NCI-H1092 (cell line): ENCODE results near the gene GASK1A.
"Not testable (repeated sequence)": the region's sequence is repeated elsewhere in the genome, so short reads cannot be mapped to it uniquely, and the experiment has no call there.

ENCODE experiments used
- DNase-seq: peaks from one replicate; lab custom pipeline; 2025; lab: John Stamatoyannopoulos, UW

GASK1A gene

DNA sequence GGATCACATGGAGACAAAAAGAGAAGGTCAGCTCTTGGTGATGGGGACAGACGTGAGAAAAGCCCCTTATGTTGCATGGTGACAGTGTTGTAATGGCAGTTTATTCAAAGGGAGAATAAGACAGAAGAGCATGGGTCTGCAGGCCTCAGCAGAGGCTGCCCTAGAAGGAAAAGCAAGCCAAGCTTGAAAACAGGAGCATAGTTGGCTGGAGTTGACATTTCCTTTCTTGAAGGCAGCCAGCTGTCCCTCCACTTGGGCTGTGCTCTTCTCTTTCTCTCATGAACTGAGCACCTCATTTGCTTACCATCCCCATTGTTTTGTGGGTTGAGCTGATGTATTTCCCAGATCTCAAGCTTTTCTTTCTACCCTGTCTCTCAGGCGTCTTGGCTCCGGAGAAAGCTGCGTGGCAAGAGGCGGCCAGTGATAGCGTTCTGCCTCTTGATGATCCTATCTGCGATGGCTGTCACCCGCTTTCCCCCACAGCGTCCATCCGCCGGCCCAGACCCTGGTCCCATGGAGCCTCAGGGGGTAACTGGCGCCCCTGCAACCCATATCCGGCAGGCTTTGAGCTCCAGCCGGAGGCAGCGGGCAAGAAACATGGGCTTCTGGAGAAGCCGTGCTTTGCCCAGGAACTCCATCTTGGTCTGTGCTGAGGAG, 52.9 kb downstream of the GASK1A start:
- no peak for DNase-seq

DNA sequence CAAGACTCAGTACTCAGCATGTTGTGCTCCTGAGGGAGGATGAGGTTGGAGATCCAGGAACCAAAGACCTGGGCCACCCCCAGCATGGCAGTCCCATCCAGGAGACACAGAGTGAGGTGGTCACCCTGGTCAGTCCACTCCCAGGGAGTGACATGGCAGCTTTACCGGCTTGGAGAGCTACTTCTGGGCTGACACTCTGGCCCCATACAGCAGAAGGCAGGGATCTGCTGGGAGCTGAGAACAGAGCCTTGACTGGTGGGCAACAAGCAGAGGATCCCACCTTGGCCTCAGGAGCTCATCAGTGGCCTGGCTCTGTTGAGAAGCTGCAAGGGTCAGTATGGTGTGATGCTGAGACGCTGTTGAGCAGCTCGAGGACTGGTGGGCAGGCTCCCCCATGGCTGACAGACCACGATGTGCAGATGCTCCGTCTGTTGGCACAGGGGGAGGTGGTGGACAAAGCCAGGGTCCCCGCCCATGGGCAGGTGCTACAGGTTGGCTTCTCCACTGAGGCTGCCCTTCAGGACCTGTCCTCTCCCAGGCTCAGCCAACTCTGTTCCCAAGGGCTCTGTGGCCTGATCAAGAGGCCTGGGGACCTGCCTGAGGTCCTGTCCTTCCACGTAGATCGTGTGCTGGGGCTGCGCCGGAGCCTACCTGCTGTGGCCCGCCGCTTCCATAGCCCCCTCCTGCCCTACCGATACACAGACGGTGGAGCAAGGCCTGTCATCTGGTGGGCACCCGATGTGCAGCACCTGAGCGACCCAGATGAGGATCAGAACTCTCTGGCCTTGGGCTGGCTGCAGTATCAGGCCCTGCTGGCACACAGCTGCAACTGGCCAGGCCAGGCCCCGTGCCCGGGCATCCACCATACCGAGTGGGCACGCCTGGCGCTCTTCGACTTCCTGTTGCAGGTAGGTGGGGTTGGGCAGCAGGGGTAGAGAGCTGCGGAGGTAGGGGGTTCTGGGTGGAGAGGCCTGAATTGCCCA, 53.8 kb downstream of the GASK1A start:
- DNase-seq: no peak

DNA sequence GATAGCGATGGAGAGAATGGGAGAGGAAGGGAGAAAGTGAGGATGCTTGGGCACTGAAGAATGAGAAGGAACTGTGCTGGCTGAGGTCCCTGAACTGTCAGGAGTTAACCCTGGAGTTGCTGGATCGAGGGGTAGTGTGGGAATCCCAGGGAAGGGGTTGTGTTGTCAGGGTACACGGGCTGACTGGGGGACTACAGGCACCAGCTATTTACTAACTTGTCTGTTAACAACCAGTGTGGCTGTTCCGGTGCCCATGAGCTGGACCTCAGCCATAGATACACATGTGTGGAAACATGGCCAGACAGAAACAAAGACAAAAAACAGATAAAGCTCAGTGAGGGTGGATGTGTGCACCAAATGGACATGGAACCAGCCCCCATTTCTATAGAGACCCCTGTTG, 55.1 kb downstream of the GASK1A start:
- DNase-seq: no peak

DNA sequence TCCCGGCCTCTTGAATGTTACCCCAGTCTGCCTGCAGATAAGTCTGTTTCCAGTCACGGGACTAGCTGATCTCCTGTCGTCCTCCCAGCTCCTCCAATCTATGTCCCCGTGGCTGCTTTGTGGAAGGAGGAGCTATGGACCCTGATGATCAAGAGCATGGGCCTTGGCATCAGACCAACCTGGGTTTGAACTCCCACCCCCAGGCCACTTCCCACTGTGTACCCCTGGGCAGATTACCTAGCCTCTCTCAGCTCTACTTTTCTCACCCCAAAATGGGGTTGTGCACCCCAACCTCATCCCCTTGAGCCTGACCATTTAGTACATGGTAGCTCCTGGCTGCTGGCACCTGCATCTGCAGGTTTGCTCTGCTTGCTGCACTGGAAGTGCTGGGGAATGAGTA, 55.8 kb downstream of the GASK1A start:
- no peak for DNase-seq

DNA sequence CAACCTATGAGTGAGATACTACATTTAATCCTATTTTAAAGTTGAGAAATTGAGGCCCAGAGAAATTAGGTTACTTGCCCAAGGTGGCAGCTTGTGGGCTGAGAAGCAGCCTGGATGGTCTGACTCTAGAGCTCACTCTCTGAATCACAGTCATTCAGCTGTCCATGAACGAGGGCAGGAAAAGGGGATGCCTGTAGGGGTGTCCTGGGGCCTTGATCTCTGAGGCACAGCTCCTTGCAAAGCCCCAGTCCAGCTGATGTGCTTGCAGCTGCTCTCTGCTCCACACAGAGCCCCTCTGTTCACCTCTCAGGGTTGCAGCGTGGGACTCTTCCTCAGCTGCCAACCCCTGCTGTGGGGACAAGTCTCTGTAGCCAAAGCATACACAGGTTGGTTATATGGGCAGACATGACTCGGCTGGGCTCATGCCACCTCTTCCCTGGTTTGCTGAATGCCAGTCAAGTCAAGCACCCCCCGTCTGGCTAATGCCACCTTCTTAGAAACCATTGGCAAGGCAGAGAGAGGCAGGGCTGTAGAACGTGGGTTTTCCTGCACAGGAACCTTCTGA, 56.8 kb downstream of the GASK1A start:
- no peak for DNase-seq

DNA sequence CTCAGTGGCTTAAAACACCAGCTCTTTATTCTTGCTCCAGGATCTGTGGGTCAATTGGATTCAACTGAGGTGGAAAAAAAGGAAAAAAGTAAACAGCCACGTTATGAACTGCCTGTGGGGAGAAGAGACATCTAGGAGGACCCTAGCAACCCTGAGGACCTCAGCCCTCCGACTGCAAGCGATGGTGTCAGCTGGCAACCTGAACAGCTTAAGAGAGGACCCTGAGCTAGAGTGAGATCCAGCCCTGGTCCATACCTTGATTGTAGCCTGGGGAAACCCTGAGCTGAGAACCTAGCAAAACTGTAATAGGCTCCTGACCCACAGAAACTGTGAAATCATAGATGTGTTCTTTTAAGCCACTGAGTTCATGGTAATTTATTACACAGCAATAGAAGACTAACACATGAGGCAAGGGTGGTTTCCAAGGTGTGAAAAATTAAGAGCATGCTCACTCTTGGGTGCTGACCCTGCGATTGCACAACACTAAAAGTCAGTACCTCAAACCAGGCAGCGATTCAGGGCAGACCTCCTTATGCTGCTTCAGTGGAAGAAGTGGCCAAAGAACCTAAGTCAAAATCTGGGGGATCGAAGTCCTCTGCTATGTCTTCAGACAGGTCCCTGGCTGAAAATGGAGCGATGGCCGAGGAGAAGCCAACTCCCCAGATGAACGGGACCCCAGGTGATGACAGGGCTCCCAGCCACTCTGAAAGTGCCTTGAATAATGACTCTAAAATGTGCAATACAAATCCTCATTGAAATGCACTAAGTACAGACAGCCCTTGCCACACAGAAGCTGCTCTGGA, 57.7 kb downstream of the GASK1A start:
- no peak for DNase-seq

DNA sequence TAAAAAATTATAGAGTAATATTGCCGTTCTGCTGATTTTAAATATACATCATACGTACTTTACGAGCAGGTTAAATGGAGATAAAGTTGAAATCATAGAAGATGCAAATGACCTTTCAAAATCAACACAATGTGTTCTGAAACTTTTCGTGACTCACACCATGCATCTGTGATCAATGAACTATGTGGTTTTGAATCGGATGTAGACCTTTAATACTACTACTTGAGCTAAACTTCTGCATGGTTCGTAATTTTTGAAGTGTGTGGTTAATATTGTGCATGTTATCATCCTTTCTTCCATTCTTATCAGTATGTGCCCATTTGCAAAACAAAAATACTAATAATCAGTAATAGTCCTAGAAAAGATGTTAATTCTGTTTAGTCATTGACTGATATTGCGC, 58.9 kb downstream of the GASK1A start:
- no peak for DNase-seq

DNA sequence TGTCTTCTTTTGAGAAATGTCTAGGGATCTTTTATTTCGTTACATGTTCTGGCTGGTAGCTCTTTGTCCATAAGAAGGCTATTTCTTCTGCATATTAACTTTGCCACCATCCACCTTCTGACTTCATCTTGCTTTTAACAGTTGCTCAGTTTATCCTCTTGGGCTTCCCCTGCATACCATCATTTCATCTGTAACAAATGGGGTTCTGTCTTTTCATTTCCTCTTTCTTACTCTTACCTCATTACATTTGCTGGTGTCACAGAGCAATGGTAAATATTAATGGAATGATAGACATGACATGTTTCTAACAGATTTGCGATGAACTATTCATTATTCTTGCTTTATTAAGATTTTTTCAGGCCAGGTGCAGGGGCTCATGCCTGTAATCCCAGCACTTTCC, 62.4 kb downstream of the GASK1A start:
- DNase-seq: no peak

DNA sequence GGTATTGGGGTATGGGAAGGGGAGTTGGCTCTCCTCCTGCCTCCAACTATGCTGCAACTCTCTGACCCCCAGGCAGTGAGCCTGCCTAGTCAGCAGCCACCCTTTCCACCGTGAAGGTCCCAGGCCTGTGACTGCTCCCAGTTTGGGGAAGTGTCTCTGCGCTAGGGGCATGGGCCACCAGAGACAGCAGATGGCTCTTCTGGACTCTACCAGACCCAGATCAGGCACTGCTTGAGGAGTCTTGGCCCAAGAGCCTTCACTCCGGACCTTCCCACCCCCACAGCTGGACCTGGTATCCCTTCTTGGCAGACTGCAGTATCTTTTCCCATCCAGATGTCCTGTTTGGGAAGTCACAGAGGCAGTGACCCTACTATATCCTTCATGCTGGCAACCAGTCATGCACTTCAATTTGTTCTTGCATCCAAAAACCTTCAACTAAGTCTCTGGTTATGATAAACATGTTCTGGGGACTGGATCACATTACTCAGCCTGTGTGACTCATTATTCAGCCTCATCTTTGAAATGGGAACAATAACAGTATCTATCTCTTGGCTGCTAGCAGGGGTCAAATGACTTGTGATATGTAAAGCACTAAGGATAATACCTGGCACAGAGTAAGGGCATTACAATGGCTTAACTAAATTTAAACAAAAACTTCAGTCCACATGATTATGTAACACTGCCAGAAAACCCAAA, 64.1 kb downstream of the GASK1A start:
- no peak for DNase-seq

DNA sequence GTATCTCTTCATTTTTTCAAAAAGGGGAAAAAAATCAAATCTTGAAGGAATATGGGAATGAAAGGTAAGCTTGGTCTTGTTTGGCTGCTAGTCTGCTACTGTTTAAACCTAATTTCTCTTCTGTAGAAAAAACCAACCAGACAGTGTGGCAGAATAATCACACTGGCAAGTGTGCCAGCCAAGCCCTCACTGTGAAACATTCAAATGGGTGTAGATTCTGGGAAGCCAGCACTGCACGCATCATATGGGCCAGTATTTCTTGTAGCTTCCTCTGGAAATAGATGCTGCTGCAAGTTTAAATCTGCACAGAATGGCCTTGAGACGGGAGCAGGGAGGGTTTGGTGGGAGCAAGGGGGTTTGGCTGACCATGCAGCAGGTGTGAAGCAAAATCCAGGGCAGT, 64.7 kb downstream of the GASK1A start:
- DNase-seq: no peak

DNA sequence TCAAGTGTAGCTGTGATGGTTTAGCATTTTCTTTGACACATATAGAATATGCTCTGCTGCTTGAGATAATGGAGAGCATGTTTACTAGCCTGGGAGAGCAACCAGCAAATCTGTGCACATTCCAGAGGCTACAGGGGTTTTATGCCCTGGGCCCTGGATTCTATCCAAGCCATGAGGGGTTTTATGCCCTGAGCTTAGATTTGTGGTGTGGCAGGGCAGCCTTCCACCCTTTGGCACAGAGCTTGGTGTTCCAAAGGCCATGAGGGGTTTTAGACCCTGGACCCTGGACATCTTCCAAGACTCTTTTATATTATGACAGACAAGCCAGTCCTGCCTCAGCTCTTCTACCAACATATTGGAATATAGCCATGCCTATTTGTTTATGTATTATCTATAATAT, 66.0 kb downstream of the GASK1A start:
- DNase-seq: not testable (repeated sequence)

DNA sequence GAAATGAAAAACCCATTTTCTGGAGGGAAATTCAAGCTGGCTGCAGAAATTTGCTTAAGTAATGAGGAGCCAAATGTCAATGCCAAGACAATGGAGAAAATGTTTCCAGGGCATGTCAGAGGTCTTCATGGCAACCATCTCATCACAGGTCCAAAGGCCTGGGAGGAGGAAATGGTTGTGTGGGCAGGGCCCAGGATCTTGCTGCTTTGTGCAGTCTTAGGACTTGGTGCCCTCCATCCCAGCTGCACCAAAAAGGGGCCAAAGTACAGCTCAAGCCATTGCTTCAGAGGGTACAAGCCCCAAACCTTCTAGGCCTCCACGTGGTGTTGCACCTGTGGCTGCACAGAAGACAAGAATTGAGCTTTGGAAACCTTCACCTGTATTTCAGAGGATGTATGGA, 67.5 kb downstream of the GASK1A start:
- no peak for DNase-seq

DNA sequence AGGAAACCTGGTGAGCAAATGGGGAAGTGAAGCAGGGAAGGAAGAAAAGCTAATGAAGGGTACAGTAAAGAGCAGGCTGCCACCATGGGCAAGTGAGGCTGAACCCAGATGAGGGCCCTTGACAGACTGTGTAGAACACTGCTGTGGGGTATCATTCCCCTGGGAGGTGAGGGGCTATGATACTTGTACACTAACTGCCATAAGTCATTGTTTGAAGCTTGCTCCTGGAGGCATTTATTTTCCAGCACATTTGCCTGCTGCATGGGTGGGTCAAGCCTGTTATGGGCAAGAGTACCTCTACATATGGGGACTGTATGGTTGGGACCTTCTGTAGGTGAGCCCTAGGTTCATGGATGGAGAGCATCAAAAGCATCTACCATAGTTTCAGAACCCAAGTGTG, 69.4 kb downstream of the GASK1A start:
- no peak for DNase-seq

DNA sequence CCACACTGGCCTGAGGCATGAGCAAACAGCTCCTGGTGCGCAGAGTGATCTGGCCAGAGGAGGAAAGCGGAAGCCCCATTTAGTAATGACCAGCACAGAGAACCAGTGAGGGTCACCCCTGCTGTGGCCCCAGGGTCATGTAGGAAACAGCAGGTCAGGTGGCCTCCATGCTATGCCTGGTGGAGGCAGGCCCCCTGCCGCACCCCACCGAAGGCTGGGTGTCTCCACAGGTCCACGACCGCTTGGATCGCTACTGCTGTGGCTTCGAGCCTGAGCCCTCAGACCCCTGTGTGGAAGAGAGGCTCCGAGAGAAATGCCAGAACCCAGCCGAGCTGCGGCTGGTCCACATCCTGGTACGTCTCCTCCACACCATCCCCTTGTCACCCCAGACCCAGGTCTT, 74.2 kb downstream of the GASK1A start:
- DNase-seq: no peak

DNA sequence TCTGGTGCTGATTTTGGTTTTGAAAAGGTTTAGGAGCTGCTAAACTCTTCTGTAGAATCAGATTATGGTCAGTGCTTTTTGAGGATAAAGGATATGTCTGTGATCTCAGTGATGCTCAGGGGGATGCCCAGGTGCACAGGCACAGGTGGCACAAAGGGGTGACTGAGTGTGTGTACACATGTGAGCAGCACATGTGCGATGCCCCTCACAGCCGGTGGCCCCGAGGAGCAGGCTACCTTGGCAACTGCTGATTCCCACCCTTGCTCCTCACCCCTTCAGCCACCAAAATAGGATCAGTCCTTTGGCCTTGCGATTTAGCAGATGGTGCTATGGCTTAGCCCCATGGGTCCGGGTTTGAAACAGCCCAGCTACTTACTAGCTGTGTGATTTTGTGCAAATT, 75.6 kb downstream of the GASK1A start:
- DNase-seq: no peak

DNA sequence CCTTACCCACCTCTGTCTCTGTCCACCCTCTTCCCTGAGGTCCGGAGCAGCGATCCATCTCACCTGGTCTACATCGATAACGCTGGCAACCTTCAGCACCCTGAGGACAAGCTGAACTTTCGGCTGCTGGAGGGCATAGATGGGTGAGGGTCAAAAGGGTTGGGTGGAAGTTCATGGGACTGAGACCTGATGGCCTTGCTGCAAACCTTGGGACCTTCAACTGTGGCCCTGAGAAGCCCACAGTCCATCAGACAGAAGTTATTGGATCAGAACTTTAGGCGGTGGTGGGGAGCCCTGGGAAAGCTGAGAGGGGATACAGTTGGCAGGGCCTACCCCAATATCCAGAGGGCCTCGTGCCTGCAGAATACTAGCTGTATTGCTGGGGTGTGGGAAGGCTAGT, 76.3 kb downstream of the GASK1A start:
- no peak for DNase-seq

DNA sequence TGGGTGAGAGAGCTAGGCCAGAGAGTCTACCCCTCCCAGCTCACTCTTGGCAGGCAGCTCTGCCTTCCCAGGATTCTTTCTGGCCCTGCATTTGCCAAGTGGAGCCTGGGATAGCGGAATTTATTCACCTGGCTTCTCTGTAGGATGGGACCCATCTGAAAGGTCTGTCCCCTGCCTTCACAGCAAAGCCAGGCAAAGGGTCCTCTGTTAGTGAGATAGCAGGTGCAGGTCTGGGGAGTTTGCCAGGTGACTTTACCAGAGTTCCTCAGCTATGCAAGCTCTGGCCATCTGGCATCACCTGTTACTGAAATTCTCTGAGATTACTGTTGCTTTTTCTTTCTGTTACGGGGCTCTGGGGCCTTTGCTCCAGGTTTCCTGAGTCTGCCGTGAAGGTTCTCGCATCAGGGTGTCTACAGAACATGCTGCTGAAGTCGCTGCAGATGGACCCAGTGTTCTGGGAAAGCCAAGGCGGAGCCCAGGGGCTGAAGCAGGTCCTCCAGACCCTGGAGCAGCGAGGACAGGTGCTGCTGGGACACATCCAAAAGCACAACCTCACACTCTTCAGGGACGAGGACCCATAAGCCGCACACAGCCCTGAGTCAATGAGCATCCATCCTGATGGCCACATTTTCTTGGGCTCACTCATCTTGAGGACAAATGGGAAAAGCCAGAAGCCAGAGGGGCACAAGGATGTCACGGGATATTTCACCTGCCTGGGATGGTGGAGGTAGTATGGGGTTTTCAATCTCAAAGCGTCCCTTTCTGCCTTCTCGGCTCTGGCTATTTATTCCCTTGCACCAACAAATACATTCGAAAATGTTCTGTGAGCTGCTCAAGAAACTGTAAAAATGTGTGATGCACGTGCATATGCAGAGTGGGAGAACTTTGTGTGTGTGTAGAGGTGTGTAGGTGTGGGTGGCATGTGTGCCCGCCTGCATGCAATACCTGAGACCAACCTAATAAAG, 77.0 kb downstream of the GASK1A start:
- DNase-seq: no peak

DNA sequence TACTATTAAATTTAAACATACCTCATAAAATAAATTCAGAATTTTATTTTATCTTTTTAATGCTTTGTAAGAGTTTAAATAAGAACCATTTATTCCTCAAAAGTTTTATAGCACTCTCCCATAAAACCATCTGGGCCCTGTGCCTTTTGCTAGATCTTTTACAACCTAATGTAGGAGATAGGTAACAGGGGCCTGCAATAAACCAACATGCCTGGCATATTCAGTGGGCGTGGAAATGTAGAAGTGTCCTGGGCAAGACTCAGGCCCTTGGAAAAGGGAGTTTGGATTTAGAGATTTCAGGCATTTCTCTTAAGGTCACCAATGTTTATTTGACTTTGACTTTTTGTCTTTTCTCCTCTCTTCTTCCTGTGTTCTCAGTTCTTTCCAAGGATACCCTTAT, 80.3 kb downstream of the GASK1A start:
- DNase-seq: no peak

DNA sequence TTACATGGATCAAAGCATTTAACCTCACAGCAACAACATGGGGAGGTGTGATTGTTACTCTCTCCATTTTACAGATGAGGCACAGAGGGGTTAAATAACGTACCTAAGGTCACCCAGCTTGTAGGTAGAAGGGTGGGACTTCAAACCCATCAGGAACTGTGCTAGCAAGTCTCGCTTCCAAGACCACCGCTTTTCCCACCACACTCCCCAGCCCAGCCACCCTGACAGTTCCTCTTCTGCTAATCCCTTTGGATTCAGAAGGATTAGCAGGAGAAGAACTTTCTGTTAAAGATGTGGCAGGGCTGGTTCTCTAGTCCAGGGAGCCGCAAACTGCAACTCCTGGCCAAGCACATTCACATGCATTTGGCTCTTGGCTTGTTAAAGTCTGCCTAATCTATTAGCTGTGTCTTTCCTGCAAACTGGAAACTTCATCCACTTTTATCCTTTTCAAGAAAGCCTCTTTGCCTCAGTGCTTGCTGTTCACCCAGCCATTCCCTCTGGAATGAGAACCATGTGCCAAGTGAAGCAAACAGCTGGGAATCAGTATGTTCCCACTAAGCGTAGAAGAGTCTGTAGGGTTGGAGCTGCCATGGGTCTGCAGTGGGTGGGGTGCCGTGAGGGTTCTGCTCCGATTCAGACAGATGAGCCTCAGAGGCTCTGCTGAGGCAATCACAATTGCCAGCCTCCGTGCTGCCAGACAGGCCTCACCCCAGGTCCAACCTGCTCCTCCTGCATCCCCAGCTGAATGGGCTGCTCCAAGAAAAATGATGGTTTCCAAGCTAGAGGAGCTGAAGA, 82.2 kb downstream of the GASK1A start:
- DNase-seq: no peak
